ENCODE measurements around the gene RPN2. TPM values are rescaled to one million over a fixed set of nuclear protein-coding genes. Genes with fewer than 3 reads are reported as not detected.

The RPN2 gene
- total RNA-seq, 4 donors from 2014 or later: 89.7 to 125 (median 111) TPM

- intact Hi-C loops (cut with DNase I): no loop called here
- no peaks in the 10 kb centered on the region for H3K27me3 ChIP-seq
These were observed 67.6 kb downstream of the RPN2 start for GRCh38 chr20:37246736-37247135.

GRCh38 chr20:37247547-37247946, 68.4 kb downstream of the RPN2 start:
- intact Hi-C loops (cut with DNase I): no loop called here
- H3K27me3 ChIP-seq: no peaks in the 10 kb centered on the region
- DNase-seq (ENCODE audit: extremely low spot score): no peak
- no peak overlapping the region for H3K4me3 ChIP-seq
- TF ChIP-seq CTCF (IDR thresholded peaks at IDR 0.05) (no peak), POLR2AphosphoS5 (IDR thresholded peaks at IDR 0.05) (no peak), EP300 (IDR thresholded peaks at IDR 0.05) (no peak), POLR2A (IDR thresholded peaks at IDR 0.05; ENCODE audit: low read depth) (no peak)
- no peak overlapping the region for H3K27ac ChIP-seq (replicated peaks in 1 of 4)
- no peaks in the 10 kb centered on the region for H3K9me3 ChIP-seq
- peaks cover 2 to 16% (median 9%) of the 10 kb centered on the region in 4 donors for H3K36me3 ChIP-seq
- WGBS: 77% methylated on average over 1 of the region's 1 CpG
- peaks cover 13 to 22% (median 16%) of the 10 kb centered on the region in 4 donors for H3K4me1 ChIP-seq

More at GRCh38 chr20:37246736-37247135, 67.6 kb downstream of the RPN2 start:
- DNase-seq (ENCODE audit: extremely low spot score): no peak
- H3K27ac ChIP-seq (replicated peaks in 1 of 4): no peak overlapping the region
- TF ChIP-seq POLR2AphosphoS5 (IDR thresholded peaks at IDR 0.05) (no peak), CTCF (IDR thresholded peaks at IDR 0.05) (no peak), EP300 (IDR thresholded peaks at IDR 0.05) (no peak), POLR2A (IDR thresholded peaks at IDR 0.05; ENCODE audit: low read depth) (no peak)
- 97% methylated on average over 5 of the region's 5 CpGs for WGBS
- no peak overlapping the region for H3K4me3 ChIP-seq
- H3K36me3 ChIP-seq: peaks cover 9 to 24% (median 18%) of the 10 kb centered on the region in 4 donors
- no peaks in the 10 kb centered on the region for H3K9me3 ChIP-seq
- peaks cover 13 to 30% (median 20%) of the 10 kb centered on the region in 4 donors for H3K4me1 ChIP-seq

GRCh38 chr20:37249304-37249703, 70.2 kb downstream of the RPN2 start:
- Histone ChIP-seq H3K27me3 (no peaks in the 10 kb centered on the region), H3K4me1 (peaks cover under 1 to 7% (median 4%) of the 10 kb centered on the region in 4 donors), H3K27ac (replicated peaks in 1 of 4) (no peak overlapping the region), H3K9me3 (peaks cover 0 to 4% (median 4%) of the 10 kb centered on the region in 4 donors), H3K4me3 (no peak overlapping the region), H3K36me3 (peaks cover 0 to 8% (median 0%) of the 10 kb centered on the region in 4 donors)
- no peak for DNase-seq (ENCODE audit: extremely low spot score)
- intact Hi-C loops (cut with DNase I): no loop called here
- WGBS: 85% methylated on average over 2 of the region's 2 CpGs
- TF ChIP-seq POLR2AphosphoS5 (IDR thresholded peaks at IDR 0.05): no peak
- TF ChIP-seq EP300 (IDR thresholded peaks at IDR 0.05): no peak
- no peak for TF ChIP-seq CTCF (IDR thresholded peaks at IDR 0.05)

GRCh38 chr20:37251825-37252477, 72.8 kb downstream of the RPN2 start:
- Histone ChIP-seq H3K9me3 (peaks cover 0 to 9% (median 8%) of the 10 kb centered on the region in 4 donors), H3K27ac (replicated peaks in 1 of 4) (no peak overlapping the region), H3K4me3 (no peak overlapping the region), H3K4me1 (peaks cover 0 to 3% (median 0%) of the 10 kb centered on the region in 4 donors), H3K36me3 (no peaks in the 10 kb centered on the region), H3K27me3 (peaks cover 0 to 5% (median 0%) of the 10 kb centered on the region in 4 donors)
- TF ChIP-seq POLR2A (IDR thresholded peaks at IDR 0.05; ENCODE audit: low read depth) (no peak), POLR2AphosphoS5 (IDR thresholded peaks at IDR 0.05) (no peak), CTCF (IDR thresholded peaks at IDR 0.05) (no peak), EP300 (IDR thresholded peaks at IDR 0.05) (no peak)
- DNase-seq (ENCODE audit: extremely low spot score): no peak
- WGBS: 86% methylated on average over 9 of the region's 15 CpGs
- intact Hi-C loops (cut with DNase I): no loop called here
